ENCODE results near the gene BHLHE23. TPM values are rescaled to one million over a fixed set of nuclear protein-coding genes. Genes with fewer than 3 reads are reported as not detected.

BHLHE23 gene
- total and polyA plus RNA-seq, 11 donors, result not detected

DNA sequence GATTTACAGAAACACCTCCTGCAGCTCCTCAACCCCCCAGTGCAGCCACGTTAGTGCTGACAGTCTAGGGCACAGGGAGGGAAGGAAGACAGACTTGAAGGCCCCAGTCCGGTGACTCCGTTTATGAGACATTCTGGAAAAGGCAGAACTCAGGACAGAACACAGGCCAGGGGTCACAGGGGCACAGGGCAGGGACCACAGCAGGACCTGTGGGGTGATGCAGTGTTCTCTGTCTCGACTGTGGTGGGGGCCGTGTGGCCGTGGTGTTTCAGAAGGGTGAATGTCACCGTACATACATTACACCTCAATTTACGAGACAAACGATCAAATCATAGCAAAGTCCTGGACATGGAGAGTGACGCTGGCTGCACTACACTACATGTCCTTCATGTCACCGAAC, 11.3 kb downstream of the BHLHE23 start:
- no peak overlapping the region for H3K27ac ChIP-seq
- ATAC-seq (no peak), DNase-seq (no peak)
- H3K9me3 ChIP-seq, result no peaks in the 10 kb centered on the region
- intact Hi-C loops (cut with DNase I), result loop anchor here in 1 of 10 donors (10.0 kb wide), 1 partner anchor 331 kb away; no protein-coding TSS in a partner anchor
- H3K27me3 ChIP-seq, result peaks cover 7 to 78% (median 22%) of the 10 kb centered on the region in 9 donors
- TF ChIP-seq, protein P1, sequence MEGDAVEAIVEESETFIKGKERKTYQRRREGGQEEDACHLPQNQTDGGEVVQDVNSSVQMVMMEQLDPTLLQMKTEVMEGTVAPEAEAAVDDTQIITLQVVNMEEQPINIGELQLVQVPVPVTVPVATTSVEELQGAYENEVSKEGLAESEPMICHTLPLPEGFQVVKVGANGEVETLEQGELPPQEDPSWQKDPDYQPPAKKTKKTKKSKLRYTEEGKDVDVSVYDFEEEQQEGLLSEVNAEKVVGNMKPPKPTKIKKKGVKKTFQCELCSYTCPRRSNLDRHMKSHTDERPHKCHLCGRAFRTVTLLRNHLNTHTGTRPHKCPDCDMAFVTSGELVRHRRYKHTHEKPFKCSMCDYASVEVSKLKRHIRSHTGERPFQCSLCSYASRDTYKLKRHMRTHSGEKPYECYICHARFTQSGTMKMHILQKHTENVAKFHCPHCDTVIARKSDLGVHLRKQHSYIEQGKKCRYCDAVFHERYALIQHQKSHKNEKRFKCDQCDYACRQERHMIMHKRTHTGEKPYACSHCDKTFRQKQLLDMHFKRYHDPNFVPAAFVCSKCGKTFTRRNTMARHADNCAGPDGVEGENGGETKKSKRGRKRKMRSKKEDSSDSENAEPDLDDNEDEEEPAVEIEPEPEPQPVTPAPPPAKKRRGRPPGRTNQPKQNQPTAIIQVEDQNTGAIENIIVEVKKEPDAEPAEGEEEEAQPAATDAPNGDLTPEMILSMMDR (IDR thresholded peaks at IDR 0.05), result no peak
- TF ChIP-seq POLR2A (IDR thresholded peaks at IDR 0.05), result no peak
- no peaks in the 10 kb centered on the region for H3K4me1 ChIP-seq
- H3K4me3 ChIP-seq, result no peak overlapping the region
- 68 to 76% (median 71%) methylated on average over 9 to 11 of the region's 11 CpGs for WGBS, 4 donors
- H3K36me3 ChIP-seq, result no peaks in the 10 kb centered on the region

DNA sequence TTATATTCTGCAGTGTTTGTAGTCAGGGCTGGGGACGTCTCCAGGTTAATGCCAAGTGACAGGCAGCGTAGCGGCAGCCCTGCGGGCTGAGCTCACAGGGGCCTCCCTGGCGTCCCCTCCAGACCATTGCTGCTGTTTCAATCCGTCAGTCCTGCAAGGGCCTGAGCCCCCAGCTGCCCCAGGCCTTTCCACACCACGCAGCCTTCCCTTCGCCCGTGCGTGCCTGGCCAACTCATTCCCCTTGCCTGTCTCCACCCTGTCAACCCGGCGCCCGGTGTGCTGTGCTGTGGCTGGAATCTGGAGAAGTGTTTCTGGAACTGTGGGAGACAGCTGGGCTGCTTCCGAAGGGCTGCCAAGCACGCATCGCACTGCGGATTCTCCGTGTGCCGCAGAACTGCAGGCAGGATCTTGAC, 11.9 kb downstream of the BHLHE23 start:
- no peak for ATAC-seq
- intact Hi-C loops (cut with DNase I), result loop anchor here in 1 of 10 donors (10.0 kb wide), 1 partner anchor 330 kb away; no protein-coding TSS in a partner anchor
- Histone ChIP-seq H3K27me3 (peaks cover 4 to 76% (median 16%) of the 10 kb centered on the region in 9 donors), H3K4me1 (no peaks in the 10 kb centered on the region), H3K4me3 (no peak overlapping the region), H3K27ac (no peak overlapping the region), H3K9me3 (no peaks in the 10 kb centered on the region), H3K36me3 (no peaks in the 10 kb centered on the region)
- TF ChIP-seq POLR2A (IDR thresholded peaks at IDR 0.05), result no peak
- TF ChIP-seq, protein P1 (IDR thresholded peaks at IDR 0.05), result no peak
- WGBS, 4 donors, result 61 to 82% (median 70%) methylated on average over 13 to 19 of the region's 19 CpGs
- peak in 1 of 5 donors; percentile 49 for DNase-seq

DNA sequence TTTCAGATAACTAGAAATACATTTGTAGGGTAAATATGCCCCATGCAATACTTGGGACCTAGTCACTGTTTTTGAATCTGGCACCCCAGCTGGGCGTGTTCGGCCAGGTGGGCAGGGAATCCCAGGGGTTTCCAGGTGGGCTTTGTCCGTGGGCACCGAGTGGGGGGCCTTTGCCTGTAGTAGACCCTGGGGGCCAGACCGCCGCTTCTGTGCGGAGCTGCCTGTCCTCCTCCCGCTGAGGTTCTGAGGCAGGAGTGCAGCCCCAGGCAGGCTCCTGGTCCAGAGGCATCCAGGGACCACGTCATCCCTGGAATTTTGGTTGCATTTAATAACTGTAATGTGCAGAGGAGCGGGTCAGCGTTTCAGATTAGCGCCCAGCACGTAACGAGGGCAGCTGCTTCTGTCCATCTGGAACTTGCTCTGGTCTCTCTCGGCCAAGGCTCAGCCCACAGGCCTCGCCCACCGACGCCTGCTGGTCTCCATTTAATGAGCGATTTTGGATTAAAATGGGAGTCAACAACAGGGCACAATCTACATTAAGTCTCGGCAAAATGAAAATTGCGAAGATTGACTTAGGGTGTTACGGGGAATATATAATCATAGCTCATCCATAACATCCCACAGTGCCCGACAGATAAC, 12.8 kb downstream of the BHLHE23 start:
- peaks cover 0 to 69% (median 11%) of the 10 kb centered on the region in 9 donors for H3K27me3 ChIP-seq
- ATAC-seq, result no peak
- 87 to 92% (median 90%) methylated on average over 23 of the region's 23 CpGs for WGBS, 4 donors

DNA sequence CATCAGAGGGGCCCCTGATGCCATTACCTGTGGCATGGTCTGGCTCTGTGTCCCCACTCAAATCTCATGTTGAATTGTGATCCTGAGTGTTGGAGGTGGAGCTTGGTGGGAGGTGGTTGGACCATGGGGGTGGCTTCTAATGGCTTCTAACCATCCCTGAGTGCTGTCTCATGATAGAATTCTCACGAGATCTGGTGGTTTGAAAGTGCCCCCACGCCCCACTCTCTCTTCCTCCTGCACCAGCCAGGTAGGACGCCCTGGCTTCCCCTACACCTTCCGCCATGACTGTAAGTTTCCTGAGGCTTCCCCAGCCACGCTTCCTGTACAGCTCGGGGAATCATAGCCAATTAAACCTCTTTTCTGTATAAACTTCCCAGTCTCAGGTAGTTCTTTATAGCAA, 14.9 kb downstream of the BHLHE23 start:
- Histone ChIP-seq H3K36me3 (no peaks in the 10 kb centered on the region), H3K27ac (no peak overlapping the region), H3K4me1 (peaks cover 0 to 2% (median 0%) of the 10 kb centered on the region in 12 donors), H3K27me3 (peaks cover 0 to 63% (median 6%) of the 10 kb centered on the region in 9 donors), H3K9me3 (no peaks in the 10 kb centered on the region), H3K4me3 (no peak overlapping the region)
- TF ChIP-seq, protein P1 (IDR thresholded peaks at IDR 0.05), result no peak
- no peak for TF ChIP-seq POLR2A (IDR thresholded peaks at IDR 0.05)
- WGBS, 4 donors, result 68 to 82% (median 76%) methylated on average over 6 of the region's 6 CpGs
- DNase-seq (no peak), ATAC-seq (no peak)
- intact Hi-C loops (cut with DNase I), result loop anchor here in 1 of 10 donors (10.0 kb wide), 1 partner anchor 327 kb away; no protein-coding TSS in a partner anchor

More for the DNA sequence above, 12.8 kb downstream of the BHLHE23 start:
- Histone ChIP-seq H3K27ac (no peak overlapping the region), H3K36me3 (no peaks in the 10 kb centered on the region), H3K4me1 (no peaks in the 10 kb centered on the region), H3K9me3 (no peaks in the 10 kb centered on the region), H3K4me3 (no peak overlapping the region)
- intact Hi-C loops (cut with DNase I), result loop anchor here in 1 of 10 donors (10.0 kb wide), 1 partner anchor 329 kb away; no protein-coding TSS in a partner anchor
- TF ChIP-seq, protein P1 (IDR thresholded peaks at IDR 0.05), result no peak
- TF ChIP-seq POLR2A (IDR thresholded peaks at IDR 0.05), result no peak
- DNase-seq, result no peak

Data from heart left ventricle (tissue), 16 donors.